GM18505 (cell line): Measurements from ENCODE around the gene ZNF79.

ENCODE experiments used
- ATAC-seq: cut with Tn5 transposase; IDR thresholded peaks from one replicate; pipeline ENCODE4 v1.9.1; 2021; ENCODE audit not compliant: unreplicated experiment
- POLR2A ChIP-seq: IDR thresholded peaks from 4 replicates; pipeline ENCODE4 v1.6.1; 2011; ENCODE audit warnings: borderline replicate concordance; ENCODE audit not compliant: insufficient read depth, insufficient read length; ENCODE audit errors: extremely low read depth

Gene ZNF79

GRCh38 chr9:127392166-127392565, 32.0 kb upstream of the ZNF79 start:
- TF ChIP-seq POLR2A: no peak
- ATAC-seq: no peak

- TF ChIP-seq POLR2A: no peak
- no peak for ATAC-seq
Observed at GRCh38 chr9:127392976-127393375, 31.2 kb upstream of the ZNF79 start.

- no peak for TF ChIP-seq POLR2A
- no peak for ATAC-seq
Observed at GRCh38 chr9:127393645-127394044, 30.5 kb upstream of the ZNF79 start.

- TF ChIP-seq POLR2A: no peak
- no peak for ATAC-seq
Observed at GRCh38 chr9:127395497-127396252, 28.5 kb upstream of the ZNF79 start.

- TF ChIP-seq POLR2A: peak; percentile 30
- no peak for ATAC-seq
Observed at GRCh38 chr9:127396253-127396807, 27.9 kb upstream of the ZNF79 start.

- ATAC-seq: peak; percentile 90
- peak; percentile 65 for TF ChIP-seq POLR2A
Observed at GRCh38 chr9:127396808-127397645, 27.2 kb upstream of the ZNF79 start, which contains the start of gene SLC2A8. TSS of gene SLC2A8 (plus strand) at chr9:127397169. CDS start at chr9:127397231, 62 bp downstream.

GRCh38 chr9:127397646-127398274, 26.4 kb upstream of the ZNF79 start:
- TF ChIP-seq POLR2A: no peak
- peak; percentile 3 for ATAC-seq

GRCh38 chr9:127398275-127398647, 25.9 kb upstream of the ZNF79 start:
- no peak for TF ChIP-seq POLR2A
- ATAC-seq: no peak

- no peak for TF ChIP-seq POLR2A
- ATAC-seq: no peak
Observed at GRCh38 chr9:127398715-127399400, 25.3 kb upstream of the ZNF79 start.

- no peak for ATAC-seq
- TF ChIP-seq POLR2A: no peak
Observed at GRCh38 chr9:127399736-127400269, 24.4 kb upstream of the ZNF79 start.

- no peak for TF ChIP-seq POLR2A
- no peak for ATAC-seq
Observed at GRCh38 chr9:127402401-127403090, 21.6 kb upstream of the ZNF79 start.
